A549 (cell line): Measurements from ENCODE around the gene RAMP1.
"Not testable (repeated sequence)": the region's sequence is repeated elsewhere in the genome, so short reads cannot be mapped to it uniquely, and the experiment has no call there.

Experiments used
- CHD2 ChIP-seq: fragments of 150-350 bp; IDR thresholded peaks from 2 replicates; pipeline ENCODE4 v1.6.1; 2014; ENCODE audit warnings: low read length; ENCODE audit not compliant: partially characterized antibody
- CTCF ChIP-seq: fragments of >200 bp; sonication (Bioruptor Twin); formaldehyde crosslinking; IDR thresholded peaks from 3 replicates; pipeline ENCODE4 v1.5.1; 2016
- FOSL2 ChIP-seq, 2 experiments: fragments of 450-650 bp in 1 of 2; fragments of >200 bp in 1 of 2; sonication (Bioruptor Twin) in 1 of 2; formaldehyde crosslinking; IDR thresholded peaks; 2 replicates each; pipeline versions ENCODE4 v1.5.0 to v1.6.1; 2016 to 2020; ENCODE audit warnings: mild to moderate bottlenecking in 1 of 2, moderate library complexity in 1 of 2
- JUN ChIP-seq, 2 experiments: fragments of >200 bp; sonication (Bioruptor Twin); formaldehyde crosslinking; IDR thresholded peaks; 2 replicates in 1 of 2; 3 replicates in 1 of 2; pipeline ENCODE4 v1.6.1; 2016 to 2017
- PHF8 ChIP-seq: fragments of 200-600 bp; sonication (generic); IDR thresholded peaks from 2 replicates; pipeline ENCODE4 v1.6.1; 2016; ENCODE audit warnings: low read depth, mild to moderate bottlenecking, antibody characterized with exemption, moderate library complexity, borderline replicate concordance
- POLR2A ChIP-seq: IDR thresholded peaks from 2 replicates; pipeline ENCODE4 v1.6.1; 2012; ENCODE audit warnings: mild to moderate bottlenecking, low read length
- RFX5 ChIP-seq: fragments of 450-650 bp; IDR thresholded peaks from 2 replicates; pipeline ENCODE4 v1.7.1; 2014; ENCODE audit warnings: antibody characterized with exemption, mild to moderate bottlenecking, moderate library complexity
- ZSCAN20 ChIP-seq: fragments of 250-450 bp; sonication (Bioruptor Pico); IDR thresholded peaks from 2 replicates; pipeline ENCODE4 v1.8.0; 2022; ENCODE audit warnings: mild to moderate bottlenecking, moderate library complexity
- TF ChIP-seq, protein P1 (sequence below): fragments of 450-650 bp; IDR thresholded peaks from 2 replicates; pipeline ENCODE4 v1.6.1; 2014; ENCODE audit warnings: antibody characterized with exemption

- not testable (repeated sequence) for TF ChIP-seq CTCF; POLR2A; PHF8; RFX5; FOSL2 (IDR thresholded peaks at IDR 0.05); FOSL2 (CRISPR knock-in tag; IDR thresholded peaks at IDR 0.05); ZSCAN20 (CRISPR knock-in tag); JUN (IDR thresholded peaks at IDR 0.05); CHD2
- TF ChIP-seq, protein P1, sequence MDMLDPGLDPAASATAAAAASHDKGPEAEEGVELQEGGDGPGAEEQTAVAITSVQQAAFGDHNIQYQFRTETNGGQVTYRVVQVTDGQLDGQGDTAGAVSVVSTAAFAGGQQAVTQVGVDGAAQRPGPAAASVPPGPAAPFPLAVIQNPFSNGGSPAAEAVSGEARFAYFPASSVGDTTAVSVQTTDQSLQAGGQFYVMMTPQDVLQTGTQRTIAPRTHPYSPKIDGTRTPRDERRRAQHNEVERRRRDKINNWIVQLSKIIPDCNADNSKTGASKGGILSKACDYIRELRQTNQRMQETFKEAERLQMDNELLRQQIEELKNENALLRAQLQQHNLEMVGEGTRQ, result not testable (repeated sequence)
These were observed 91.9 kb downstream of the RAMP1 start for GRCh38 chr2:237951354-237951753.
